ENCODE results near the gene CMTM1.
"Not testable (repeated sequence)": the region's sequence is repeated elsewhere in the genome, so short reads cannot be mapped to it uniquely, and the experiment has no call there.

Gene CMTM1

GRCh38 chr16:66563574-66564334, 2.5 kb upstream of the CMTM1 start:
- DNase-seq = no peak

- not testable (repeated sequence) for DNase-seq
Observed at GRCh38 chr16:66567270-66567669, 1.0 kb downstream of the CMTM1 start.

- DNase-seq = no peak
Observed at GRCh38 chr16:66568355-66568754, 2.1 kb downstream of the CMTM1 start.

- DNase-seq = no peak
Observed at GRCh38 chr16:66569131-66569530, 2.9 kb downstream of the CMTM1 start.

GRCh38 chr16:66569827-66570405, 3.7 kb downstream of the CMTM1 start:
- DNase-seq = no peak

- DNase-seq = no peak
Observed at GRCh38 chr16:66572356-66572755, 6.1 kb downstream of the CMTM1 start.

- DNase-seq = no peak
Observed at GRCh38 chr16:66574081-66574480, 7.8 kb downstream of the CMTM1 start.

GRCh38 chr16:66574531-66574930, 8.3 kb downstream of the CMTM1 start:
- no peak for DNase-seq

GRCh38 chr16:66575060-66575459, 8.8 kb downstream of the CMTM1 start:
- no peak for DNase-seq

GRCh38 chr16:66576296-66576695, 10.1 kb downstream of the CMTM1 start:
- DNase-seq = no peak

- DNase-seq = no peak
Observed at GRCh38 chr16:66578651-66579531, 12.7 kb downstream of the CMTM1 start, which contains the start of gene CMTM2. TSS of gene CMTM2 (plus strand) at chr16:66579463. CDS start at chr16:66579608, 145 bp downstream.

- peak in 1 of 2 experiments; percentile 18 for DNase-seq
Observed at GRCh38 chr16:66580605-66581209, 14.5 kb downstream of the CMTM1 start.

GRCh38 chr16:66581246-66581952, 15.2 kb downstream of the CMTM1 start:
- DNase-seq = no peak

- no peak for DNase-seq
Observed at GRCh38 chr16:66585481-66586239, 19.4 kb downstream of the CMTM1 start.

- no peak for DNase-seq
Observed at GRCh38 chr16:66587881-66588600, 21.8 kb downstream of the CMTM1 start.

- DNase-seq = peak in 1 of 2 experiments; percentile 4
Observed at GRCh38 chr16:66588981-66589713, 22.9 kb downstream of the CMTM1 start.

GRCh38 chr16:66590322-66590721, 24.1 kb downstream of the CMTM1 start:
- DNase-seq = no peak

- DNase-seq = no peak
Observed at GRCh38 chr16:66591018-66591417, 24.8 kb downstream of the CMTM1 start.

GRCh38 chr16:66592241-66592640, 26.0 kb downstream of the CMTM1 start:
- DNase-seq = no peak

- DNase-seq = no peak
Observed at GRCh38 chr16:66592814-66593213, 26.6 kb downstream of the CMTM1 start.
